HG02571 (cell line): ENCODE results near the gene ALOX5AP.

Experiments used
- ATAC-seq: cut with Tn5 transposase; IDR thresholded peaks from one replicate; pipeline ENCODE4 v1.9.1; 2021; ENCODE audit warnings: mild to moderate bottlenecking, moderate library complexity; ENCODE audit not compliant: unreplicated experiment

ALOX5AP gene

GRCh38 chr13:30735025-30735871 is at the start of gene ALOX5AP:
Gene ALOX5AP, plus strand, starts transcription at chr13:30735543. Its CDS starts 63 bp downstream, at chr13:30735606.
- ATAC-seq, result peak; percentile 81

- no peak for ATAC-seq
Measured at GRCh38 chr13:30685987-30686386, 49.4 kb upstream of the ALOX5AP start.

DNA sequence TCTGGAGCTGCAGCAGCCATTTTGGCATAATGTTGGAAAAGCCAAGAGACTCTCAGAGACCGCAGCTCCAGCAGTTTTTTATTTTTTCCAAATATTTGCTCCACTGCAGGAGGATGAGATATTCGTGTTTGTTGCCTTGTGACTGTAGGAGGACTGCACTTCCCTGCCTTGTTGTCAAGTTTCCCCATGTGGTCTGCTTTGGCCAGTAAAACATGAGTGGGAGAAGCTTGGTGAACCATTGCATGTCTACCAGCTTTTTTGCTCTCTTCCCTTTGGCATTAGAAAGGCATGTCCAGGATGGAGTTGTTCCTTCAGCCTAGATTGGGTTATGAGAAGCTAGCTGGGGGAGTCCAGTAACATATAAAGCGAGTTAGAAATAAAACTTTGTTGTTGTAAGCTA is 47.7 kb upstream of the ALOX5AP start:
- no peak for ATAC-seq

- no peak for ATAC-seq
Measured at GRCh38 chr13:30689752-30690151, 45.6 kb upstream of the ALOX5AP start.

DNA sequence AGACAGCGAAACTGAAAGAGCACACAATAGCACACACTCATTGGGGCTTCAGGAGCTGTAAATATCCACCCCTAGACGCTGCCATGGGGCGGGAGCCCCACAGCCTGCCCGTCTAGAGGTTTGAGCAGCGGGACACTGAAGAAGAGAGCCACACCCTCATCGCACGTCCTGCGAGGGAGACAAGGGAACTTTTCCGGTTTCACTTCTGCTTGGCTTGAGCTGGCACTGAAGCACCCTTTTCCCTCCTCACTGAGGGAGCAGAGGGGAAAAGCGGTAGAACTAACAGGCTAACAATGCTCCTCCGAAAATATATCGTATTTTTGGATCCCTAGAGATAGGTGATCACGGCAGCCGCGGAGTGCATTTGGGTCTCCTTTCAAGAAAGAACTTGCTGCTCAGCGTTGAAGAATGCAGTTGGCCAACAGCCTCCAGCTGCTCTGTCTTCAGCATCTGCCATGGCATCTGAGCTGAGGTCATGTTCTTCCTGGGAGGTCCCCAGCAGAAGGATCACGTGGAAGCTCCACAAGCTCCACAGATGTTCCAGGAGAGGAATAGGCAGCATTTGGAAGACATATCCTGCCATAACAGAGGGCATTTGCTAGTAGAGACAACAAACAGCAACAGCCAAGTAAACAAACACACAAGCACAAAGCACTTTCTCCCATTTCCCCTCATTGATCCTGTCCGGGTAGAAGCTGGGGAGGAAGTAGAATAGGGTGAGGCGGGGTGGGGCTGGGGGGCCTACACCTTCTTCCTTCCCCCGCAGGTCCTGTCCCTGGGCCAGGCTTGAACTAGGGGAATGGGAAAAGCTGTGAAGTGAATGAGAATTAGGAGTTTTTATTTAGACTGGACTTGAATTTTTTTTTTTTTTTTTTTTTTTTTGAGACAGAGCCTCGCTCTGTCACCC is 44.8 kb upstream of the ALOX5AP start:
- ATAC-seq, result no peak

GRCh38 chr13:30692113-30692512 is 43.2 kb upstream of the ALOX5AP start:
- no peak for ATAC-seq

GRCh38 chr13:30696278-30697176 is 38.8 kb upstream of the ALOX5AP start:
- ATAC-seq, result no peak

- ATAC-seq, result no peak
Measured at GRCh38 chr13:30697177-30697953, 38.0 kb upstream of the ALOX5AP start.

DNA sequence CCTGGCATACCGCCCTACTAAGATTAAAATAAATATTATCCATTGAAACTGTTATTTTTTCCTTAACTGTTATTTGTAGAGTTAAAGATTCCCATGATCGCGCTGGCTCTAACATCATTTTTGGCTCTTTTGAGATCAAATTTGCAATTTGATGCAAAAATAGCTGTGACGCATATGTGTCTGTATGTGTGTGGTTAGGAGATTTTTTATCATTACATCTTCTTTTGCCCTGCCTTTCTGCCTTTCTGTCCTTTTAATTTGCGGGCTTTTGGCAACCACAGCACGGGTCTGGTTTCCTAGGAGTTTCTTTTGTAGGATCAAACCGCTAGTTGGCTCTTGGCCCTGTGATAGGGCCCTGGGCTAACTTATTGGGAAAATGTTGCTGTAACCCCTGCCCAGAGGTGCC is 37.3 kb upstream of the ALOX5AP start:
- ATAC-seq, result no peak

DNA sequence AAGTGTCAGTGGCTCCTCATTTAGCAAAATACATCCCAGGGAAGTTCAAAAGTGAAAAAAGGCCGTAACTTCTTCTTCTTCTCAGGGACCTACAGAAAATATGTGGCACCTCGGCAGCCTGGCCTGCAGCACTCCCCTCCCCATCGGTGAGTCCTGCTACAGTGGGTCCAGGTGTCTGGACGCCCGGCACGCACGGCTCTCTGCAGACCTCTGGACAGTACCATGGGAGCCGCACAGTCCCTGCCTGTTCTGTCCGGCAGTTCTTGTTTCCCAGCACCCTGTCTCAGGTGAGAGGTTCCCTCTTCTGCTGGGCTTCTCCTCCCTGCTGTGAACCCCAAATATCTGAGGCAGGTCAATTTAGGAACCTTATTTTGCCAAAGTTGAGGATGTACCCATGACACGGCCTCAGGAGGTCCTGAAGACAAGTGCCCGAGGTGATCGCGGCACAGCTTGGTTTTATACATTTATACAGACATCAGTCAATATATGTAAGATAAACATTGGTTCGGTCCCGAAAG is 36.8 kb upstream of the ALOX5AP start:
- ATAC-seq, result no peak

DNA sequence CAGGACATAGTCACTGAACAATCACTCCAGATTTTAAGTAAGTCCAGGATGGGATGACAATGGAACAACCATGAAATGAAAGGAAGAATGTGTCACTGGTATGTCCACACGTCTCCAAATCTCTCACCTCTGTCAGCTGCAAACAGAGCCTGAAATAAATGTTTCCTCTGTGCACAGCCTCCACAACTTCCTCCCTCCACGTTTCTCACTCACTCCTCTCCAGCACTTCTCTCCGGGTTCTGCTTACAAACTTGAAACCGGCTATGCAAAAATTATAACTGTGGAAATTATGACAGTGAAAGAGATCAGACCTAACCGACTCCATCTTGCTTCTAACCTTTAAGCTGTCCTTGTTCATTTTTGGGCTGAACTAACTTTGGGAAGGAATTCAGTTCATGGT is 35.0 kb upstream of the ALOX5AP start:
- ATAC-seq, result no peak

- no peak for ATAC-seq
Measured at GRCh38 chr13:30702006-30702405, 33.3 kb upstream of the ALOX5AP start.

DNA sequence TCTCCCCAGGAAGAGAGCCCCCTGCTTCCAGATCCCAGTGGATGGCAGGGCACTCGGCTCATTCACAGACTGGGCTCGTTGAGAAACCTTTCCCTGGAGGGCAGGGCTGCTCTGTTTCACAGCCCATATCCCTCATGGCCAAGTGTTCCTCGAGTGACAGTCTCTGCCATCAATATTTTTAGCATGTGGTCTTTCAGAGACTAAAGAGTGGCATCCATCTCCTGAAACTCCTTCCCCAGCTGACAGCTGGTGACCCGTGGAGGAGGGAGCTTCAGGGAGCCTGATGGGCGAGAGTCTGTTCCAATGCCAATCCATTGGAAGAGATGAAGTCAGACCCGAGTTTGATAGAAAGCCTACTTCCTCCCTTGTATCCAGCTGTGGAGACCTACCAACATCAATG is 30.7 kb upstream of the ALOX5AP start:
- ATAC-seq, result no peak

GRCh38 chr13:30705680-30706079 is 29.7 kb upstream of the ALOX5AP start:
- ATAC-seq, result no peak

DNA sequence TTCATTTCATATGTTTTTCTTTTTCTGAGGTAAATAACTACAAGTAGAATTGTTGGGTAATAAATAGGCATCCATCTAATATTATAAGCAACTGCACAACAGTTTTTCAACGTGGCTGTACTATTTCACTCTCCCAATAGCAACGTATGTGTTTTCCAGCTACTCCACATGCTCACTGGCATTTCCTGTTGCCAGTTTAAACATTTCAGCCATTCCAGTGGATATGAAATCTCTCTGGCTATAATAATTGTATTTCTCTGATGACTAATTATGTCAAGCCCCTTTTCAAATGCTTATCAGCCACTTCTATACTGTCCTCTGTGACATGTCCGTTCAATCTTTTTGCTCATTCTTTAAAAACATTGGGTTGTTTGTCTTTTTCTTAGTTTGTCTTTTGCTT is 26.8 kb upstream of the ALOX5AP start:
- ATAC-seq, result no peak

DNA sequence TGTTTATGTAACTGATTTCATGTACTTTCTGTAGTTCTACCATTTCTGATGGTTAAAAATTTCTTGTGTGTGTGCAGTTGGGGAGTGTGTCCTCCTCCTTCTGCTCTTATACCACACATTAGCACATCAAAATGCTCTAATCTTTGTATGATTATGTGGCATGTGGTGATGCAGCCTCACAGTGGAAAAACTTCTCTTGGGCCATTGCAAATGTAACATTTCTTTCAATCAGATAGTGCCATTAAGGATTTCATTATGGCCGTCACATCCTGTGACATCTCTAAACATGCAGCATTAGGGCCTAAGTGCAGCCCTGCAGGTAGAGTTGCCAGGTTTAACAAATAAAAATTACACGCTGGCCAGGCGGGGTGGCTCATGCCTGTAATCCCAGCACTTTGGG is 24.9 kb upstream of the ALOX5AP start:
- no peak for ATAC-seq

DNA sequence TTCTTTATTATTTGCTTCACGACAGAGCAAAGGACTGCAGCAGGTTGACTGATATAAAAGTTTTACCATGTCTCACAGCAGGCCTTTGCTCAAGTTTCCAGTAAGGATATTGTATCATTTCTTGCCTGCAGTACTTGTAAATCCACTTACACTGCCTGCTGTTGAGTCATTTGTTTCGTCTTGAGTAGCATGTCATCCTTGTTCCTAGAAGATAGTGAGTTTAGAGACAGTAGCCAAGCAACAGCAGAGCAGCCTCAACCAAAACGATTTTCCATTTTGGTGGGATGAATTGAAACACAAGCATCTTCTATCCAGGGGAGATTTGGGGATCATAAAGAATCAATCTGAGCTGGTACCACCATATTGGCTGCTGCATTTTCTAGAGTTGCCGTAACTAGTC is 24.0 kb upstream of the ALOX5AP start:
- no peak for ATAC-seq

GRCh38 chr13:30711837-30712236 is 23.5 kb upstream of the ALOX5AP start:
- ATAC-seq, result no peak

DNA sequence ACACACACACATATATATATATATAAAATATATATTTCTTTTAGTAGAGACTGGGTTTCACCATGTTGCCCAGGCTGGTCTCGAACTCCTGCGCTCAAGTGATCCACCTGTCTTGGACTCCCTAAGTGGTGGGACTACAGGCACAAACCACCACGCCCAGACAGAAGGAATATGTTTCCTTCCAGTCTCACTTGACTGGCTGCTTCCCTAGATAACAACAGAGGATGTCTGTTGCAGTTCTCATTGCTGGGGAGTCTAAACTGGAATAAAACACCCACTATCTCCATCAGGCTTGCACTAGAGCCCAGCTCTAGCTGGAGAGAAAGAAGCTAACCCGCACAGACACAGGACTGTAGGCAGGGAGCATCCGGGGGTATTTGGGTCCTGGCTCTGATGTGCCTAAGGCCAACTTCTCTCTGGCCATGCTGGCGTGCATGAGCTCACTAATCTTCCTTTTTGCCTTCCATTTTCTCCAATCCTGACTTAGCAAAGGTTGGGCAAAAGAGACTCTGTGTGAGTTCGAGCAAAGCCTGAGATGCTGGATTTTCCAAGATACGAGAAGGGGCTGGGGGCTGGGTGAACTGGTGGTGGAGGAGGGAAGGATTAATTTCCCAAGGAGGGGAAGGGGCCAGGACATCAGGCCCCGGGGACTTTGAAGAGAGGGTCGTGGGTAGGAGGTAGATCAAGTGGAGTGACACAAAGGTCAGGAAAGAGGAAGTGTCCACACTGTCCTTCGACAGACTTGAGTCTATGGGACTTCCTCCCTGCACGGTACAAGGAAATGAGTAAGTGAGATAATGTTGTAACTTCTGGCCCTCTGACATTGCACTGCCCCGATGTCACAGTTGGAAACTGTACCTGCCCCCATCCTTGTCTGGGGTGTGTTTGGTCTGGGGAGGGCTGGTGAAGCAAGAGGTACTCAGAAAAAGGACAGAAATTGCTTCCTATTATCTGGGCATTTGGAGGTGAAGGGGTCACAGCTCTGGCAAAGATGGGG is 22.5 kb upstream of the ALOX5AP start:
- ATAC-seq, result no peak
